Measurements from ENCODE around the gene PRKX.
A peak's percentile ranks its signal among the peaks of the same experiment; 100 is the strongest.
"Not testable (repeated sequence)": the region's sequence is repeated elsewhere in the genome, so short reads cannot be mapped to it uniquely, and the experiment has no call there.

PRKX gene

GRCh38 chrX:3713937-3714434 is 537 bp upstream of the PRKX start:
- TF ChIP-seq TARDBP (IDR thresholded peaks at IDR 0.05) (no peak), L3MBTL2 (conservative IDR thresholded peaks at IDR 0.05) (no peak), BHLHE40 (IDR thresholded peaks at IDR 0.05; ENCODE audit: borderline replicate concordance) (no peak), ELF4 (IDR thresholded peaks at IDR 0.05) (no peak), FOXK2 (IDR thresholded peaks at IDR 0.05) (no peak), FOXA1 (IDR thresholded peaks at IDR 0.05) (no peak), CTBP1 (IDR thresholded peaks at IDR 0.05; ENCODE audit: borderline replicate concordance) (no peak), SP1 (IDR thresholded peaks at IDR 0.05) (no peak), PKNOX1 (IDR thresholded peaks at IDR 0.05) (no peak), SUZ12 (IDR thresholded peaks at IDR 0.05) (no peak), LEF1 (IDR thresholded peaks at IDR 0.05; ENCODE audit: borderline replicate concordance) (no peak), NFRKB (IDR thresholded peaks at IDR 0.05) (no peak), HDGF (IDR thresholded peaks at IDR 0.05; ENCODE audit: borderline replicate concordance) (no peak), ARNT (IDR thresholded peaks at IDR 0.05) (no peak), FOXM1 (IDR thresholded peaks at IDR 0.05; ENCODE audit: borderline replicate concordance) (no peak), ZNF384 (IDR thresholded peaks at IDR 0.05) (no peak)
- ChIA-PET CTCF (no interaction called here), POLR2A (no interaction called here)
- no peak for DNase-seq (ENCODE audit: extremely low spot score)

GRCh38 chrX:3712870-3713224 is 602 bp downstream of the PRKX start:
- ChIA-PET CTCF (no interaction called here), POLR2A (no interaction called here)
- no peak for TF ChIP-seq SUZ12 (IDR thresholded peaks at IDR 0.05)
- DNase-seq (ENCODE audit: extremely low spot score), result peak; percentile 17

GRCh38 chrX:3712051-3712869 is 1.2 kb downstream of the PRKX start:
- TF ChIP-seq NFRKB (IDR thresholded peaks at IDR 0.05) (no peak), L3MBTL2 (conservative IDR thresholded peaks at IDR 0.05) (peak; percentile 79)
- CTCF ChIA-PET, result no interaction called here

GRCh38 chrX:3711331-3711917 is 2.0 kb downstream of the PRKX start:
- CTCF ChIA-PET, result no interaction called here
- no peak for DNase-seq (ENCODE audit: extremely low spot score)
- TF ChIP-seq SP1 (IDR thresholded peaks at IDR 0.05) (no peak), LEF1 (IDR thresholded peaks at IDR 0.05; ENCODE audit: borderline replicate concordance) (no peak), NFRKB (IDR thresholded peaks at IDR 0.05) (no peak), PKNOX1 (IDR thresholded peaks at IDR 0.05) (no peak), ARNT (IDR thresholded peaks at IDR 0.05) (no peak), HDGF (IDR thresholded peaks at IDR 0.05; ENCODE audit: borderline replicate concordance) (no peak), FOXM1 (IDR thresholded peaks at IDR 0.05; ENCODE audit: borderline replicate concordance) (no peak), CTBP1 (IDR thresholded peaks at IDR 0.05; ENCODE audit: borderline replicate concordance) (no peak), SUZ12 (IDR thresholded peaks at IDR 0.05) (no peak), L3MBTL2 (conservative IDR thresholded peaks at IDR 0.05) (no peak), BHLHE40 (IDR thresholded peaks at IDR 0.05; ENCODE audit: borderline replicate concordance) (no peak), ELF4 (IDR thresholded peaks at IDR 0.05) (no peak), ZNF384 (IDR thresholded peaks at IDR 0.05) (no peak), FOXA1 (IDR thresholded peaks at IDR 0.05) (no peak), FOXK2 (IDR thresholded peaks at IDR 0.05) (no peak), TARDBP (IDR thresholded peaks at IDR 0.05) (no peak)
- POLR2A ChIA-PET, result no interaction called here

More at GRCh38 chrX:3712051-3712869, 1.2 kb downstream of the PRKX start:
- DNase-seq (ENCODE audit: extremely low spot score), result no peak
- POLR2A ChIA-PET, result no interaction called here

- DNase-seq (ENCODE audit: extremely low spot score); POLR2A ChIA-PET: not testable (repeated sequence)
Observed at GRCh38 chrX:3707673-3708274, 5.7 kb downstream of the PRKX start.

GRCh38 chrX:3706481-3706880 is 7.0 kb downstream of the PRKX start:
- POLR2A ChIA-PET, result no interaction called here
- CTCF ChIA-PET, result no interaction called here
- TF ChIP-seq PKNOX1 (IDR thresholded peaks at IDR 0.05) (no peak), SUZ12 (IDR thresholded peaks at IDR 0.05) (no peak), FOXA1 (IDR thresholded peaks at IDR 0.05) (no peak), SP1 (IDR thresholded peaks at IDR 0.05) (no peak), ELF4 (IDR thresholded peaks at IDR 0.05) (no peak), ARNT (IDR thresholded peaks at IDR 0.05) (no peak), NFRKB (IDR thresholded peaks at IDR 0.05) (no peak), L3MBTL2 (conservative IDR thresholded peaks at IDR 0.05) (no peak), HDGF (IDR thresholded peaks at IDR 0.05; ENCODE audit: borderline replicate concordance) (no peak), ZNF384 (IDR thresholded peaks at IDR 0.05) (no peak), FOXM1 (IDR thresholded peaks at IDR 0.05; ENCODE audit: borderline replicate concordance) (no peak), BHLHE40 (IDR thresholded peaks at IDR 0.05; ENCODE audit: borderline replicate concordance) (no peak), LEF1 (IDR thresholded peaks at IDR 0.05; ENCODE audit: borderline replicate concordance) (no peak), FOXK2 (IDR thresholded peaks at IDR 0.05) (no peak), TARDBP (IDR thresholded peaks at IDR 0.05) (no peak), CTBP1 (IDR thresholded peaks at IDR 0.05; ENCODE audit: borderline replicate concordance) (no peak)
- no peak for DNase-seq (ENCODE audit: extremely low spot score)

More at GRCh38 chrX:3707673-3708274, 5.7 kb downstream of the PRKX start:
- CTCF ChIA-PET, result not testable (repeated sequence)

- CTCF ChIA-PET; DNase-seq (ENCODE audit: extremely low spot score); POLR2A ChIA-PET: not testable (repeated sequence)
Observed at GRCh38 chrX:3703251-3703650, 10.2 kb downstream of the PRKX start.

- DNase-seq (ENCODE audit: extremely low spot score); CTCF ChIA-PET; POLR2A ChIA-PET: not testable (repeated sequence)
Observed at GRCh38 chrX:3702095-3702494, 11.4 kb downstream of the PRKX start.

GRCh38 chrX:3701445-3701928 is 12.0 kb downstream of the PRKX start:
- POLR2A ChIA-PET, result not testable (repeated sequence)

More at GRCh38 chrX:3701445-3701928, 12.0 kb downstream of the PRKX start:
- CTCF ChIA-PET; DNase-seq (ENCODE audit: extremely low spot score): not testable (repeated sequence)

Data from HEK293T (cell line).